Rectal smooth muscle tissue (tissue), 1 donor: ENCODE data around the gene GGT7.
"Not testable (repeated sequence)": the region's sequence is repeated elsewhere in the genome, so short reads cannot be mapped to it uniquely, and the experiment has no call there.

Experiments
- H3K27ac ChIP-seq: one replicate; pipeline ENCODE4 v1.7.0; 2013; ENCODE audit warnings: low read depth, low read length, inconsistent platforms
- H3K27me3 ChIP-seq: one replicate; pipeline ENCODE4 v1.7.0; 2013; ENCODE audit warnings: low read length; ENCODE audit not compliant: control insufficient read depth, insufficient read depth
- H3K36me3 ChIP-seq: one replicate; pipeline ENCODE4 v1.7.0; 2013; ENCODE audit warnings: low read length; ENCODE audit not compliant: control insufficient read depth, insufficient read depth
- H3K4me1 ChIP-seq: one replicate; pipeline ENCODE4 v1.7.0; 2013; ENCODE audit warnings: low read length; ENCODE audit not compliant: control insufficient read depth, insufficient read depth
- H3K4me3 ChIP-seq: one replicate; pipeline ENCODE4 v1.7.0; 2013; ENCODE audit warnings: low read length
- H3K9ac ChIP-seq: one replicate; pipeline ENCODE4 v1.7.0; 2013; ENCODE audit warnings: low read length

GGT7 gene

DNA sequence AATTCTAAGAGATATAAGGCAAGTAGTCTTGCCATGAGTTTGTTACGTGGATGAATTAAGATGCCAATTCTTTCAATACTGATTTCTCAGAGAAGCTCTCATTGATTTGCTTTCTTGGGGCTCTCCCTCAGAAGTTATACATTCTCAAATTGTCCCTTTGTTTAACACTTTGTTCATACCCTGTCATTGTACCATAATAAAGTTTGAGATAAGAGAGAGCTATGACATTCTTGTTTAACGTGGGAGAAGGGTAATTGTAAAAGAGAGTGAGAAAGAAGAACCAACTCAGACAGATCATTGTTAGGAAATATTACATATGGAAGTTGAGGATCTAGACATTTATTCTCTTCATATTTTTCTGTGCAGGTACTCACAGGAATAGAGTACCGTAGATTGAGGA lies 22.8 kb upstream of the GGT7 start:
- H3K9ac ChIP-seq = no peak overlapping the region
- peaks cover 4% of the 10 kb centered on the region for H3K4me1 ChIP-seq
- H3K27ac ChIP-seq = no peak overlapping the region
- no peak overlapping the region for H3K4me3 ChIP-seq
- no peaks in the 10 kb centered on the region for H3K36me3 ChIP-seq
- no peaks in the 10 kb centered on the region for H3K27me3 ChIP-seq

DNA sequence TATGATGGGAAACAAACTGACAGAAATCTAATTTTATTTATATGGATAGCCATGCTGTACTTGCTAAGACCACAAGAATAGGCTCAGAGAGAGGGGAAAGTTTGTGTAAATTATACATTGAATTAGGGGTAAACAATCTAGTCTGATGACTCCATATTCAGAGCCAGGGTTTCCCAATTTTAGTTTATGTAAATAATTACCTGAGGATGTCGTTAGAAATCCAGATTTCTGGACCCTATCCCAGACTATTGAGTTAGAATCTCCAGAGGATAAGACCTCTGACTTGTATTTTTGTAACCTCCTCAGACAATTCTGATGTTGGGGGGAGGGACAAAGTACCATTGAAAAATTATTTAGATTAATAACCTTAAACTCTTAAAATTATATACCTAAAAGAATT lies 22.1 kb upstream of the GGT7 start:
- Histone ChIP-seq H3K9ac (no peak overlapping the region), H3K36me3 (no peaks in the 10 kb centered on the region), H3K27me3 (no peaks in the 10 kb centered on the region), H3K27ac (no peak overlapping the region), H3K4me1 (peaks cover 4% of the 10 kb centered on the region), H3K4me3 (no peak overlapping the region)

GRCh38 chr20:34892671-34893070 lies 20.0 kb upstream of the GGT7 start:
- Histone ChIP-seq H3K9ac (no peak overlapping the region), H3K27me3 (no peaks in the 10 kb centered on the region), H3K4me3 (no peak overlapping the region), H3K27ac (no peak overlapping the region), H3K4me1 (peaks cover 4% of the 10 kb centered on the region), H3K36me3 (no peaks in the 10 kb centered on the region)

GRCh38 chr20:34891166-34892062 lies 18.8 kb upstream of the GGT7 start:
- Histone ChIP-seq H3K9ac (no peak overlapping the region), H3K4me3 (no peak overlapping the region), H3K27ac (no peak overlapping the region), H3K27me3 (no peaks in the 10 kb centered on the region), H3K36me3 (no peaks in the 10 kb centered on the region), H3K4me1 (peaks cover 4% of the 10 kb centered on the region)

DNA sequence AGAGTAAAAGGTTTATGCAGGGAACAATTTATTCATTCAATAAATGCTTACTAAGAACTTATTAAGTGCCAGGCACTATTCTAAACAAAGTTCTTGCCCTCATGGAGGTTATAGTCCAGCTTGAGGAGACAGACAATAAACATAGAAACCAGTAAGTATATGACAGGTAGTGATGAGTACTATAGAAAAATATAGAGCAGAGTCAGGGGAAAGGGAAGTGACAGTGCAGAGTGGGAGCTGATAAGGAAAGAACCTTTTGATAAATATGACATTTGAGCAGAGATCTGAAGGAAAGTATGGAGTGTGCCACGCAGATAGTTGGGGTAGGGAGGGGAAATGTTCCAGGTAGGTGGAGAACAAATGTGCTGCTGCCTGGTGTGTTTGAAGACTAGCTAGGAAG lies 15.8 kb upstream of the GGT7 start:
- Histone ChIP-seq H3K27me3 (no peaks in the 10 kb centered on the region), H3K27ac (no peak overlapping the region), H3K4me1 (no peaks in the 10 kb centered on the region), H3K4me3 (no peak overlapping the region), H3K9ac (no peak overlapping the region), H3K36me3 (peaks cover 5% of the 10 kb centered on the region)

- H3K9ac ChIP-seq = no peak overlapping the region
- peaks cover 12% of the 10 kb centered on the region for H3K36me3 ChIP-seq
- no peaks in the 10 kb centered on the region for H3K4me1 ChIP-seq
- no peak overlapping the region for H3K27ac ChIP-seq
- no peaks in the 10 kb centered on the region for H3K27me3 ChIP-seq
- no peak overlapping the region for H3K4me3 ChIP-seq
Observed at GRCh38 chr20:34887023-34887422, 14.4 kb upstream of the GGT7 start.

DNA sequence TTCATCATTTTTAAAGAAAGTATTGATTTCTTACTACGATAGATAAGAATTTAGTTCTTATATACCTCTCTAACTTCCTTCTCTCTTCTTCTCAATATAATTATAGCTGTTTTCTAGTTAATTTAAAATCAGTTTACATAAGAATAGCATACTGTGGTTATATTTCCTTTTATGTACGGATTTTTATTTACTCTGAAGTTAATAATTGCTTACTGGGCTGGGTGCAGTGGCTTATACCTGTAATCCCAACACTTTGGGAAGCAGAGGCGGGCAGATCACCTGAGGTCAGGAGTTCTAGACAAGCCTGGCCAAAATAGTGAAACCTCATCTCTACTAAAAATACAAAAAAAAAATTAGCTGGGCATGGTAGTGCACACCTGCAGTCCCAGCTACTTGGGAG lies 13.5 kb upstream of the GGT7 start:
- Histone ChIP-seq H3K4me1 (no peaks in the 10 kb centered on the region), H3K36me3 (peaks cover 12% of the 10 kb centered on the region), H3K27me3 (no peaks in the 10 kb centered on the region), H3K4me3 (no peak overlapping the region), H3K9ac (no peak overlapping the region), H3K27ac (no peak overlapping the region)

DNA sequence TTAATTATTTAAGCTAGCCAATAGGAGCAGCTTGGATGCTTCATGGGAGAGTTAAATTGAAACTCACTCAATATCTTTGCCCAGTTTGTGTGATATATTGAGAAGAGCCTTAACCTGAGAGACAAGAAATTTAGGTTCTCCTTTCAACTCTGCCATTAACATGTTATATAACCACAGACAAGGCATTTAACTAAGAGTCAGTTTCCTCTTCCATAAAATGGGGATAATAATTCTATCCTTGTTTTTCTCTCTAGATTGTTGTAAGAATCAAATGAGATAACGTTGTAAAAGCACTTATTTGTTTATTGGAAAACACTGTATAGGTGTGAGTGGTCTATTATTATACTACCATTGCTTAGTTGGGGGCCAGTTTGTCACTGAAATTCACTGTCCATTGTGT lies 11.6 kb upstream of the GGT7 start:
- Histone ChIP-seq H3K36me3 (peaks cover 12% of the 10 kb centered on the region), H3K9ac (no peak overlapping the region), H3K27ac (no peak overlapping the region), H3K27me3 (no peaks in the 10 kb centered on the region), H3K4me3 (no peak overlapping the region), H3K4me1 (no peaks in the 10 kb centered on the region)

DNA sequence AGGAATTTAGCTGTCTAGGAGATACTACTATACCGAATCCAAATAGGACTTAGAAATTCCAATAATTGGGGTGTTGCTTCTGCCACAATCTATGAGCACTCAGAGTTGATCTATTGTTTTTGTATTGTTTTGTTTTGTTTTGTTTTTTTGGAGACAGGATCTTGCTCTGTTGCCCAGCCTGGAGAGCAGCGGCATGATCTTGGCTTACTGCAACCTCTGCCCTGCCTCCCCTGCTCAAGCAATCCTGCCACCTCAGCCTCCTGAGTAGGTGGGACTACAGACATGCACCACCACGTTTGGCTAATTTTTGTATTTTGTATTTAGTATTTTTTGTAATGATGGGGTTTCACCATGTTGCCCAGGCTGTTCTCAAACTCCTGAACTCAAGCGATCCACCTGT lies 11.2 kb upstream of the GGT7 start:
- Histone ChIP-seq H3K36me3 (peaks cover 12% of the 10 kb centered on the region), H3K4me1 (no peaks in the 10 kb centered on the region), H3K27me3 (no peaks in the 10 kb centered on the region), H3K9ac (no peak overlapping the region), H3K4me3 (no peak overlapping the region), H3K27ac (no peak overlapping the region)

DNA sequence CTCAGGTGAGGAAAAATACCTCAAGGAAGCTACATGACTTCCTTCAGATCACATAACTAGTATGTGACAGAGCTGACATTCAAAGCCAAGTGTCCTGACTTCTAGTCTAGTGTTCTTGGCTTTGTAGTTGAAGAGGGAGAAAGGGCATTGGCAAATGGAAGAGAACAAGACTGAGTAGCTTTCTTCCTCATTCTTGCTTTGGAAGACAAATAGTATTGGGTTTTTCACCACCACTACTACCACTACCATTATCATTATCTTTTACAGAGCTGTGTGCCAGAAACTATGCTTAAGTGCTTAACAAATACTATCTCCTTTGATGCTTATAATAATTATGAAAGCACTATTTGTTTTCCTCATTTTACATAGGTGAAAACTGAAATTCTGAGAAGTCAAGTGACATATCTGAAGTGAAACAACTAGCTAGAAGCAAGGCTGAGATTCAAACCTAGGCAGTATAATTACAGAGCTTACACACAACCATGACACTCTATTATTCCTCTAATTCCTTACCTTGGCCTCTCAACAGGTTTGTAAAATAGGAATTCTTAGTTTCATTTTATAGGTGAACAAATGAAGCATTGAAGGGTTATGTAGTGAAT lies 10.5 kb upstream of the GGT7 start:
- H3K4me3 ChIP-seq = no peak overlapping the region
- H3K36me3 ChIP-seq = peaks cover 12% of the 10 kb centered on the region
- H3K9ac ChIP-seq = no peak overlapping the region
- no peak overlapping the region for H3K27ac ChIP-seq
- H3K27me3 ChIP-seq = no peaks in the 10 kb centered on the region
- no peaks in the 10 kb centered on the region for H3K4me1 ChIP-seq

GRCh38 chr20:34881689-34882088 lies 9.0 kb upstream of the GGT7 start:
- H3K27me3 ChIP-seq = no peaks in the 10 kb centered on the region
- peaks cover 12% of the 10 kb centered on the region for H3K36me3 ChIP-seq
- H3K4me1 ChIP-seq = no peaks in the 10 kb centered on the region
- no peak overlapping the region for H3K9ac ChIP-seq
- H3K27ac ChIP-seq = no peak overlapping the region
- H3K4me3 ChIP-seq = no peak overlapping the region

DNA sequence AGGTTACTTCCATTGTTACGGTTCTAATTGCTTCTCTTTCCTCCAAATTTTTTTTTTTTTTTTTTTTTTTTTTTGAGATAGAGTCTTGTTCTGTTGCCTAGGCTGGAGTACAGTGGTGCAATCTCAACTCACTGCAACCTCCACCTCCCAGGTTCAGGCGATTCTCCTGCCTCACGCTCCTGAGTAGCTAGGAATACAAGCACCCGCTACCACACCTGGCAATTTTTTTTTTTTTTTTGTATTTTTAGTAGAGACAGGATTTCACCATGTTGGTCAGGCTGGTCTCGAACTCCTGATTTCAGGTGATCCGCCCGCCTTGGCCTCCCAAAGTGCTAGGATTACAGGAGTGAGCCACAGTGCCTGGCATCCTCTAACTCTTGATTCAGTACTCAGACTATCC lies 8.3 kb upstream of the GGT7 start:
- peaks cover 12% of the 10 kb centered on the region for H3K36me3 ChIP-seq
- H3K27me3 ChIP-seq, H3K27ac ChIP-seq, H3K9ac ChIP-seq, H3K4me3 ChIP-seq, H3K4me1 ChIP-seq: not testable (repeated sequence)
